Endothelial cell (in vitro differentiated cells): ENCODE measurements around the gene MAML2. TPM values are rescaled to one million over a fixed set of nuclear protein-coding genes. Genes with fewer than 3 reads are reported as not detected.

Source experiments
- DNase-seq: peaks from one replicate; pipeline ENCODE4 v3.0.0; 2021; ENCODE audit warnings: low spot score
- H3K27ac Mint-ChIP-seq: one replicate; pipeline ENCODE4 v1.8.0; 2021; ENCODE audit warnings: mixed read lengths, inconsistent platforms; ENCODE audit not compliant: unreplicated experiment
- H3K27me3 Mint-ChIP-seq: one replicate; pipeline ENCODE4 v1.8.0; 2021; ENCODE audit warnings: mild to moderate bottlenecking, moderate library complexity, mixed read lengths, inconsistent platforms; ENCODE audit not compliant: unreplicated experiment
- H3K36me3 Mint-ChIP-seq: one replicate; pipeline ENCODE4 v1.8.0; 2021; ENCODE audit warnings: mild to moderate bottlenecking, low read depth, mixed read lengths, inconsistent platforms; ENCODE audit not compliant: unreplicated experiment
- H3K4me1 Mint-ChIP-seq: one replicate; pipeline ENCODE4 v1.8.0; 2021; ENCODE audit warnings: mild to moderate bottlenecking, mixed read lengths, inconsistent platforms; ENCODE audit not compliant: unreplicated experiment
- H3K4me3 Mint-ChIP-seq: one replicate; pipeline ENCODE4 v1.8.0; 2021; ENCODE audit warnings: mild to moderate bottlenecking, mixed read lengths, inconsistent platforms; ENCODE audit not compliant: unreplicated experiment
- H3K9me3 Mint-ChIP-seq: one replicate; pipeline ENCODE4 v1.8.0; 2021; ENCODE audit warnings: mixed read lengths, inconsistent platforms; ENCODE audit not compliant: unreplicated experiment
- total RNA-seq: library from RNA; stranded (reverse); fragmentation: NEBNext Ultra II Directional; extraction: Animal tissue kit (Norgen Biotek cat#: 25700); gene quantifications from one replicate; pipeline ENCODE4 v1.2.1, GENCODE V29; 2021; ENCODE audit not compliant: unreplicated experiment
- TF ChIP-seq, protein P1 (sequence below): fragments of 200-600 bp; sonication (generic); IDR thresholded peaks from one replicate; pipeline ENCODE4 v1.5.0; 2021; ENCODE audit warnings: antibody characterized with exemption; ENCODE audit not compliant: unreplicated experiment

The MAML2 gene
- total RNA-seq, 1 donor from 2014 or later = 6.2 TPM

DNA sequence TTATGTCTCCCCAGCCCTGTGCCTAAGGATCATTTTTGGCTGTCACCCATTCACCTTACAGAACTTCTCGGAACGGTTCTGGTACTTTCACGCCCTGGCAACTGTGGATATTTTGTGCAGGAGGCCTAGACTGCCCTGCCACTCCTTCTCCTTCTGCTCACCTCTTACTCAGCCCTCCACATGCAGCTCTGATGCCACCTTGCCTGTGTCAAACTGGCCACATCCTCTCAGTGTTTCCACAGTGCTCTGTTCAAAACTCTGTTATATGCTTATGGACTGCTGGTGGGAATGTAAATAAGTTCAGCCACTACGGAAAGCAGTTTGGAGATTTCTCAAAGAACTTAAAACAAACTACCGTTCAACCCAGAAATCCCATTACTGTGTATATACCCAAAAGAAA is 318.3 kb downstream of the MAML2 start:
- no peak overlapping the region for H3K27ac Mint-ChIP-seq
- peaks cover 3% of the 10 kb centered on the region for H3K36me3 Mint-ChIP-seq
- no peak overlapping the region for H3K4me3 Mint-ChIP-seq
- TF ChIP-seq, protein P1, sequence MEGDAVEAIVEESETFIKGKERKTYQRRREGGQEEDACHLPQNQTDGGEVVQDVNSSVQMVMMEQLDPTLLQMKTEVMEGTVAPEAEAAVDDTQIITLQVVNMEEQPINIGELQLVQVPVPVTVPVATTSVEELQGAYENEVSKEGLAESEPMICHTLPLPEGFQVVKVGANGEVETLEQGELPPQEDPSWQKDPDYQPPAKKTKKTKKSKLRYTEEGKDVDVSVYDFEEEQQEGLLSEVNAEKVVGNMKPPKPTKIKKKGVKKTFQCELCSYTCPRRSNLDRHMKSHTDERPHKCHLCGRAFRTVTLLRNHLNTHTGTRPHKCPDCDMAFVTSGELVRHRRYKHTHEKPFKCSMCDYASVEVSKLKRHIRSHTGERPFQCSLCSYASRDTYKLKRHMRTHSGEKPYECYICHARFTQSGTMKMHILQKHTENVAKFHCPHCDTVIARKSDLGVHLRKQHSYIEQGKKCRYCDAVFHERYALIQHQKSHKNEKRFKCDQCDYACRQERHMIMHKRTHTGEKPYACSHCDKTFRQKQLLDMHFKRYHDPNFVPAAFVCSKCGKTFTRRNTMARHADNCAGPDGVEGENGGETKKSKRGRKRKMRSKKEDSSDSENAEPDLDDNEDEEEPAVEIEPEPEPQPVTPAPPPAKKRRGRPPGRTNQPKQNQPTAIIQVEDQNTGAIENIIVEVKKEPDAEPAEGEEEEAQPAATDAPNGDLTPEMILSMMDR = no peak
- no peaks in the 10 kb centered on the region for H3K27me3 Mint-ChIP-seq
- peaks cover 5% of the 10 kb centered on the region for H3K4me1 Mint-ChIP-seq
- no peak for DNase-seq
- H3K9me3 Mint-ChIP-seq = no peaks in the 10 kb centered on the region

DNA sequence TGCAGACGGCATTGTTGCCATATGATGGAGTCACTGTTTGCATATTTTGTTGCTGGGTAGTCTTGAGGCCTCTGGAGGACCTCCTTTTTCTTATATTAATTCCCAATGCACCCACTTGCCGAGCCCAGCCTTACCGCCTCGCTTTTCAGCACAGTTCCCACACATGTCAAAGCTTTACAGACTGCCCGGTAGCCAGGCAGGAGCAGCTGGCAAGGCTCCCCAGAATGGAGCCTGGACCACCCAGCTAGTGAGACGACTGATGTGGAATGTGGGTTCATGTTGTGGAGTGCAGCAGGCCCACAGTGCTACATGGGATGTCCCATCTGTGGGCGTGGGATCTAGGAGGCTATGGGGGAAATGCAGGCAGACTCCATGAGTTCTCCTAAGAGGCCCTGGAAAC is 319.7 kb downstream of the MAML2 start:
- no peak overlapping the region for H3K4me3 Mint-ChIP-seq
- no peak overlapping the region for H3K27ac Mint-ChIP-seq
- peaks cover 3% of the 10 kb centered on the region for H3K36me3 Mint-ChIP-seq
- H3K9me3 Mint-ChIP-seq = no peaks in the 10 kb centered on the region
- TF ChIP-seq, protein P1 = no peak
- H3K4me1 Mint-ChIP-seq = peaks cover 5% of the 10 kb centered on the region
- DNase-seq = no peak
- H3K27me3 Mint-ChIP-seq = no peaks in the 10 kb centered on the region

DNA sequence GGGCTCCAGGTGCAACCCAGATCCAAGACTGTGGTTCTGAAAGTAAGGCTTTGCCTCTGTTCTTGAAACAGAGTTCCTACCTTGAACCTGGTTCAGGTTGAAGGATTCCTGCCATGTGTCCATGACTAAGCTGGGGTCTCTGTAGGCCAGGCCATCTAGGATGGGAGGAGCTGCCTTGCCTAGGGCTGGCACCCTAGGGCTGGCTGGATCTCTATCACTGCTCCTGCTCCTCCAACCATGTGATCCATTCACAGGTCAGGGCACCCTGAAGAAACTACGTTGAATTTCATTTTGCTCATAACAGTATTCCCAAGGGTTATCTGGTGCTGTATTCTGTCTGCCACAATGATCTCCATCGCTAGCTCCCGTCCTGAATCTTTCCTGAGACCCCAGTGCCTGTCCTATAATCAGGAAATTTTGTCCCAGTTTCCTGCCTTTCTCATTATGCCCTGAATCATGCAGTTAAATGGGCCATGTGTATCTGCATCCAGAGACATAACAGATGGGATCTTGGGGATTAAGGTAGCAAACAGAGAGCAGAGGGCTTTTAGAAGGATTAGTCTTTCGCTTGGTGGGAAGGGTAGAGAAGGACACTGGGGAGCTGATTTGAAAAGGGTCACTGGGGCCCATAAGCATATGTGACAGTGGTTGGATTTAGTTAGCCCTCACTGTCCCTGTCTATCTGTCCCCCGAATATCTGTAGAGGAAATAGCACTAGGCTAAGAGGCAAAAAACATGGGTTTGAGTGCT is 320.9 kb downstream of the MAML2 start:
- Mint-ChIP-seq H3K4me3 (no peak overlapping the region), H3K9me3 (no peaks in the 10 kb centered on the region), H3K4me1 (peaks cover 5% of the 10 kb centered on the region), H3K27ac (no peak overlapping the region), H3K36me3 (peaks cover 3% of the 10 kb centered on the region), H3K27me3 (no peaks in the 10 kb centered on the region)
- TF ChIP-seq, protein P1 = no peak
- DNase-seq = no peak

DNA sequence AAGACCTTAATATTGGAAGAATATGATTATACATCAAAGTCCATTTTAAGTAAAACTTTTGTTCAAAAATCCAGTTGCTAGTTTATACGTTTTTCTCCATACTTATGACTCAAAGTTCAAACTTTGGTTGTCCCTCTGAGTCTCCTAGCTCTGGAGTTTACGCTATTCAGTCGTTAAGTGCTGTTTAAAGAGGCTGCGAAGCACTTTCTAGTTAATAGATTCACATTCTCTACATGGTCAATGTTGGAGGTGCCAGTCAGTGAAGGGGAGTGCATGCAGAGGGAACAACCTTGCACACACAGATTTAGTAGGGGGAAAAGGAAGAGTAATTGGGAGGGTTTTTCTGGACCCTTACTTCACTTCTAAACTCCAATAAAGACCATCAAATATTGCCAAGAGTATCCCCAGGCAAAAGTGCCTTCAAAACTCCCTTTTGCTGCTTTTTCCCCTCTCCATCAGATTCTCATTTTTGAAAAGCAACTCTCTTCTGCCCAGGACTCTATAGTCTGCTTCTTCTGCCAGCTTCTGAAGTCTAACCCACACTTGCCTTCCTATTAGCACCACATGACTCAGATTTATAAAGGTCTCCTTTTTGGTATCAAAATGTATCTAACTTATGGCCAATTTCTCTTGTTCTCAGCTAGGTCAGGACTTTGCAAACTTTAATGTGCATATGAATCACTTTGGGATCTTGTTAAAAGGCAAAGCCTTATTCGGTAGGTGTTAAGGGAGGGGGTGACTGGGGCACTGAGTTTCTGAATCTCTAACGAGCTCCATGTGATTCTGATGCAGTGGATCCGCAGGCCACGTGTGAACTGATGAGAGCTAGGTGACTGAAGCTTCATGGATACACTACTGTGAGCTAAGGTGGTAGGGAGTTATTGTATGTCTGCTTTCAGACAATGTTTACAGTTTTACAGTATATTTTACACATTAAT is 322.9 kb downstream of the MAML2 start:
- Mint-ChIP-seq H3K4me1 (peaks cover 8% of the 10 kb centered on the region), H3K9me3 (no peaks in the 10 kb centered on the region), H3K4me3 (no peak overlapping the region), H3K27ac (no peak overlapping the region), H3K27me3 (no peaks in the 10 kb centered on the region), H3K36me3 (peaks cover 3% of the 10 kb centered on the region)
- TF ChIP-seq, protein P1 = no peak
- no peak for DNase-seq
